ENCODE measurements around the gene CACNA2D2. TPM values are rescaled to one million over a fixed set of nuclear protein-coding genes. Genes with fewer than 3 reads are reported as not detected.

The CACNA2D2 gene
- total and polyA plus RNA-seq, 2 of the 13 experiments (the other 11 are each of a cell fraction or from before 2014, with no cell fraction given), result not detected

- Histone ChIP-seq H3K4me3 (replicated peaks in 1 of 3; ENCODE audit: insufficient read depth in 1 of 3, low read depth in 2 of 3, low read length in 3 of 3) (peak overlapping the region; percentile 79 to 95 (median 92)), H3K9me3 (ENCODE audit: low read length) (no peaks in the 10 kb centered on the region), H3K79me2 (ENCODE audit: insufficient read depth, low read length) (peaks cover 16% of the 10 kb centered on the region), H3K27ac (ENCODE audit: extremely low read length, insufficient read depth, low read length) (peak overlapping the region; percentile 67), H3K9ac (ENCODE audit: insufficient read depth, low read depth, low read length) (peak overlapping the region; percentile 96), H4K20me1 (ENCODE audit: insufficient read depth, low read length) (no peaks in the 10 kb centered on the region), H3K4me2 (ENCODE audit: low read depth, low read length) (peak overlapping the region; percentile 84), H2AFZ (ENCODE audit: low read length) (no peak overlapping the region), H3K4me1 (ENCODE audit: insufficient read depth, low read length) (peaks cover 57% of the 10 kb centered on the region), H3K27me3 (ENCODE audit: control insufficient read depth in 1 of 2, insufficient read depth in 2 of 2, low read length in 2 of 2) (no peaks in the 10 kb centered on the region), H3K36me3 (replicated peaks in 1 of 2; ENCODE audit: control insufficient read depth in 1 of 2, insufficient read depth in 2 of 2, low read length in 2 of 2) (peaks cover 17 to 38% of the 10 kb centered on the region in 2 experiments)
- ATAC-seq (no peak), FAIRE-seq (no peak), DNase-seq (ENCODE audit: low spot score) (no peak)
- BruUV-seq (replicated peaks), result no TSS peak
- in situ Hi-C loops (cut with HindIII; ENCODE audit: extremely low pct_ligation_motif_present, low pct_unique_long_range_greater_than_20kb), result no loop called here
- ChIA-PET CTCF (ENCODE audit: low intra/inter-chr PET ratio, low total read pairs) (no interaction called here), POLR2A (interaction anchor here (1.3 to 3.5 kb wide), 11 partner anchors 10 to 125 kb away, joined by 3 to 66 read pairs (median 10); partner anchors contain the start of genes HYAL1, HYAL3, IFRD2 and NAA80)
- intact Hi-C loops (cut with micrococcal nuclease; ENCODE audit: unreplicated experiment), result no loop called here
- no CpG with 5 or more reads among the region's 4 CpGs for WGBS (ENCODE audit: low lambda C conversion rate)
- TF ChIP-seq ZNF556 (CRISPR knock-in tag; IDR thresholded peaks at IDR 0.05; ENCODE audit: borderline replicate concordance) (no peak), ZNF180 (CRISPR knock-in tag; IDR thresholded peaks at IDR 0.05; ENCODE audit: borderline replicate concordance, low read depth) (no peak), ZNF18 (CRISPR knock-in tag; IDR thresholded peaks at IDR 0.05; ENCODE audit: insufficient replicate concordance) (no peak), KIAA2018 (CRISPR knock-in tag; IDR thresholded peaks at IDR 0.05; ENCODE audit: borderline replicate concordance) (no peak), TFDP1 (CRISPR knock-in tag; IDR thresholded peaks at IDR 0.05; ENCODE audit: borderline replicate concordance) (no peak), MIER3 (CRISPR knock-in tag; IDR thresholded peaks at IDR 0.05; ENCODE audit: borderline replicate concordance) (no peak), PAXIP1 (CRISPR knock-in tag; conservative IDR thresholded peaks at IDR 0.05) (no peak), ISL2 (CRISPR knock-in tag; IDR thresholded peaks at IDR 0.05) (no peak), KMT2A (CRISPR knock-in tag; IDR thresholded peaks at IDR 0.05) (no peak), NCOA1 (CRISPR knock-in tag; IDR thresholded peaks at IDR 0.05) (no peak)
Observed at GRCh38 chr3:50327129-50327528, 176.3 kb downstream of the CACNA2D2 start.

Data from HepG2 (cell line).